IPS DF 19.7 (cell line): Measurements from ENCODE around the gene OR2T1.
"Not testable (repeated sequence)": the region's sequence is repeated elsewhere in the genome, so short reads cannot be mapped to it uniquely, and the experiment has no call there.

Experiments
- DNase-seq: peaks from one replicate; pipeline ENCODE4 v3.0.0-alpha.2; 2013; ENCODE audit warnings: low read depth, low spot score

Gene OR2T1

DNA sequence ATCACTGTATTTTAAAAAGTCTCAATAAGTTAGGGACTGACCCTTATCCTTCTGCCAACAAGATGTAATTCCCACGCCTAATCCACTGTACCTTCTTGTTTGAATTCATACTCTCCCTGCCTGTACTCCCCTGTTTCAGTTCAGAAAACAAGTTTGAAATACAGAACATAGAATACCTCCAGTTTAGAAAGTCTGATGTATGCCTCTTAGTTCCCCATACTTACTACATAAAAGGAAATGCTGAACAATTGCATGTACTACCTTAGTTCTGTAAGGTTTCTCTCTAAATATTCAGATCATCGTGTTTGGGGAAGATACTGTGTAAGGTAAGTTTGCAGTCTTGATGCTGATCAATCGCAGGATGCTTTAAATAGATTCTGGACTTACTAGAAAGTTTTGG, 33.5 kb downstream of the OR2T1 start:
- not testable (repeated sequence) for DNase-seq

GRCh38 chr1:248438668-248439067, 35.8 kb downstream of the OR2T1 start:
- not testable (repeated sequence) for DNase-seq

- DNase-seq: not testable (repeated sequence)
These were observed 36.4 kb downstream of the OR2T1 start for GRCh38 chr1:248439283-248439682.

DNA sequence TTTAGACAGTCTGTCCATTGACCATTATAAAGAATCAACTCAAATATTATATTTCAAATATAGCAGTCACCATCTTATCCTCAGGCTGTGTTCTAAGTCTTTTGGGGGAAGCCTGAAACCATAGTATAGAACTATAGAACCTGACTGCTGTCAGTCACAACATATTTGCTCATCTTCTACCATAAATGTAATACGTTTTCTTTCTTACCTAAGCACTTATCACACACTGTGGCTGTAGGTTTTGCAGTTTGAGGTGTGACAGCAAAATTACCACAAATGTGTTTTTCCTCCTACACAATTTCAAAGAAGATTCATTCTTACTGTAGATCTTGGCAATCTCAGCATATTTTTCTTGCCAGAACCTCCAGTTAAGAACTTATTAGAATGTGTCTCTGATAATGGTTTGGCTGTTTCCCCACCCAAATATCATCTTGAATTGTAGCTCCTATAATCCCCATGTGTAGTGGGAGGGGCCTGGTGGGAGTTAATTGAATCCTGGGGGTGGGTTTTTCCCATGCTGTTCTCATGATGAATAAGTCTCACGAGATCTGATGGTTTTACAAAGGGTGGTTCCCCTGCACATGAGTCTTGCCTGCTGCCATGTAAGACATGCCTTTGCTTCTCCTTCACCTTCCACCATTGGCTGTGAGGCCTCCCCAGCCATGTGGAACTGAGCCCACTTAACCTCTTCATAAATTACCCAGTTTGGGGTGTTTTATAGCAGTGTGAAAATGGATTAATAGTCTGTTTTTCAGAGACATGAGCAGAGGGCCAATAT, 39.8 kb downstream of the OR2T1 start:
- not testable (repeated sequence) for DNase-seq

GRCh38 chr1:248444603-248445002, 41.8 kb downstream of the OR2T1 start:
- DNase-seq: not testable (repeated sequence)

DNA sequence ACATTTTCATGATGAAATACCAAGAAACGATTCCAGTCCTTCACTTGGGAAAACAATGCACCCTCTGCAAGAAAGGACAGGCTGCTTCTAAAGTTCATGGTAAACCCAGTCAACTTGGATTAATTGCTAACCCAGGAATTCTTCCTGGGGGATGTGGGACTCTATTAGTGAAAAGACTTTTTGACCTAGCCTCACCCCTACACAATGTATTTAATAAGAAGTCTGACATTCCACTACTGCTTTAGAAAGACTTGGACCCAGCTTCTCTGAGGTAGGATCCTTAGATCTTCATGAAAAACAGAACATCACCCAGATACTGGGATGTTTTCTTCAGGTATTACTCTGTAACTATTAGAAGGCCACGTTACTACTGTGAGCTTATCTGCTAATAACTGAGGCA, 42.6 kb downstream of the OR2T1 start, which contains the start of gene OR2T2:
Gene OR2T2 (plus strand): TSS at position 239 of the 400 bp plus-strand sequence. CDS start 7,161 bp downstream, outside the sequence.
- DNase-seq: not testable (repeated sequence)

- not testable (repeated sequence) for DNase-seq
These were observed 45.7 kb downstream of the OR2T1 start for GRCh38 chr1:248448409-248449074.

DNA sequence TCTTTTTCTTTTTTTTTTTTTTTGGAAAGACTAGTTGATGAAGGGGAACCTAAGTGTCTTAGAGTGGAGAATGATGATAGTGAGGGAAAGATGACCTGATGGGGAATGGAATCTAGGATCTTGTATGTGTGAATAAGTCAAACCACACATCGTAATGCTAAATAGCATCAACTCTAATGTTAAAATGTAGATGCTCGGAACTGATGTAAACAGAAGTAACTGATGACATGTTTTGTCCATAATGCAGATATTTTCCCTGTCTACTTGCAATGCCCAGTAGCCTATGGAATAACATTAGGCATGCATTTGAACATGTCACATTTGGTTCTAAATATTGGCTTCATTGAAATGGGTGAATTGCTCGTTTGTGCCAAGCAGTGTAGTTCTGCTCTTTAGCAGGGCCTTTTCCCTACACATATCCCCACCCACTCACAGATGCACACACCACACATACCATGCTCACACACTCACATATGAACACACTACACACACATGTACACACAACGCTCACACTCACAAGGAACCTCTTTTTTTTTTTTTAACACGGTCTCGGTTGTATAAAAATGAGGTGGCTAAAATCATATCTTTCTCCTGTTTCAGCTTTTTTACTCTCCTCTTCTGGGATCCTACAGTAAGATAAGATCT, 47.1 kb downstream of the OR2T1 start:
- not testable (repeated sequence) for DNase-seq

GRCh38 chr1:248450466-248451145, 47.8 kb downstream of the OR2T1 start:
- not testable (repeated sequence) for DNase-seq

- not testable (repeated sequence) for DNase-seq
These were observed 50.8 kb downstream of the OR2T1 start for GRCh38 chr1:248453619-248454018.

DNA sequence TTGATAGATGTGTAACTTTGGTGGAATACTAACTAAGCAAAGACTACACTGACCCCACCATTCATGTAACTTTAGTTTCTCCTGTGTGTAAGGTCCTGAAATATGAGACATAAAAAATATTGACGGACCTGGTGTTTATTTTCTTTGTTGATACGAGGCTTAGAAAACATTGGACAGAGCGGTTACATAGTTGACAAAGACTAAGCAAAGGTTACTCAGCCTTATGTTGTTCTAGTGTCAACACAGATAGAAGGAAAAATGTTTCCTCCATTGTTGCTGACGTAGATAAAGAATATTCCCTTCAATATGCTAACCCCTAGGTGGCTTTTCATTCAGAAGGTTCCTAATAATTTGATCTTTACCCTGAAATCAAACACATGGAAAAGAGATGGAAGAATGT, 52.2 kb downstream of the OR2T1 start:
- DNase-seq: not testable (repeated sequence)

- not testable (repeated sequence) for DNase-seq
These were observed 53.8 kb downstream of the OR2T1 start for GRCh38 chr1:248456635-248457034.
